ENCODE measurements around the gene NPW.

- TF ChIP-seq CTCF (IDR thresholded peaks at IDR 0.05; ENCODE audit: low read depth, low read length, poor library complexity, severe bottlenecking) = no peak
- TF ChIP-seq EZH2phosphoT487 (IDR thresholded peaks at IDR 0.05; ENCODE audit: borderline replicate concordance, low read length) = no peak
Observed at GRCh38 chr16:2028620-2029220, 9.1 kb downstream of the NPW start.

All from DOHH2 (cell line).